GM03348 (cell line): Measurements from ENCODE around the gene PTPRF.
A peak's percentile ranks its signal among the peaks of the same experiment; 100 is the strongest.

Experiments used
- DNase-seq: peaks from one replicate; pipeline ENCODE4 v3.0.0; 2012; ENCODE audit warnings: low spot score

Gene PTPRF

DNA sequence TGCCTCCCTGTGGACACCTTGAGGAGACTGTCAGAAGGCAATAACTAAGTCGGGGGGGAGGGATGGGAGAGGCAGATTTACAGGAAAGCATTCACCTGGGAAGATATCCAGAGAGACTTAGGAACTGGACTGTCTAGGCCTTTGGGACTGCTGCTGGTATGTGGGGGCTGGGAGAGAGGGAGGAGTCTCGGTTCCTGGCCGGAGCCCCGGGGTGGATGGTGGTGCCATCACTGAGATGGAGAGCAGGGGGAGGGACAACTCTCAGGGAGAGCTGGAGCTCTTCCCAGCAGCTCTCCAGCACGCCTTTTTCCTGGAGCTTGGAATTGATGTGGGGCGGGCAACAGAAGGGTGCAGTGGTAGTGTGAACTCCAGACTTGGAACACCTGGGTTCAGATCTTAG lies 22.1 kb downstream of the PTPRF start:
- DNase-seq: peak; percentile 84

- DNase-seq: peak; percentile 82
These were observed 23.8 kb downstream of the PTPRF start for GRCh38 chr1:43554444-43554992.

DNA sequence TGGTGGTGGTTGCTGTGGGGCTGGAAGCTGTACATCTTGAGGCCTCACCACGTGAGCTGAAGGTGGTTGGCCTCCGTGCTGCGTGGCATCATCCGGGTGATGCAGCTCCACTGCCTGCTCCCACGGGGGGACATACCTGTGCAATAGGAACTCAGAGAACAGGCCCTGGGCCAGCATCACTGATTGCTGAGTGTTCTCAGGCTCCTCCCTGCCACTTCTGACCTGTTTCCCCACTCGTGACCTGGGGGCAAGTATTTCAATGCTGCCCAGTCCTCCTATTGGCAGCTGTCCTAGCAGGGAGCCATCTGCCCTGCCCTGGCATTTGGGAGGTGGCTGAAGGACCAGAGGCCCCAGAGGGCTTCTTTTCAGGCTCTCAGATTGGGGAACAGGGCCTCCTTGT lies 26.1 kb downstream of the PTPRF start:
- no peak for DNase-seq

- peak; percentile 64 for DNase-seq
These were observed 27.1 kb downstream of the PTPRF start for GRCh38 chr1:43557744-43558245.

- DNase-seq: peak; percentile 88
These were observed 27.7 kb downstream of the PTPRF start for GRCh38 chr1:43558346-43558841.

- DNase-seq: no peak
These were observed 29.0 kb downstream of the PTPRF start for GRCh38 chr1:43559714-43560113.

DNA sequence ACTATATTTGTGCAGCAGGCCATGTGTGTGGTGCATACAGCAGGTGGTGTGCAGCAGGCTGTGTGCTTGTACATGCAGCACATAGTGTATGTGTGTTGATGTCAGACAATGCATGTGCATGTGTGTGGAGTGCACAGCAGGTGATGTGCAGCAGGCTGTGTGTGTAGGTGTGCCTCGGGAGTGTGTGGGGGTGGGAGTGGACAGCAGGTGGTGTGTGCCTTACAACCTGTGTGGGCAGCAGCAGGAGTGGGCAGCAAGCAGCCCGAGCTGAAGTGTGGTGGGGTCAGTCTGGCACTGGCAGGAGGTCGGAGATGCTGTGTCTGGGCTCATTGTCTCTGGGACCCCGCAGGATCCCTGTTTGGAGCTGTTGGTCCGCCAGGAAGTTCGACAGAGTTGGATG lies 29.6 kb downstream of the PTPRF start:
- DNase-seq: no peak

DNA sequence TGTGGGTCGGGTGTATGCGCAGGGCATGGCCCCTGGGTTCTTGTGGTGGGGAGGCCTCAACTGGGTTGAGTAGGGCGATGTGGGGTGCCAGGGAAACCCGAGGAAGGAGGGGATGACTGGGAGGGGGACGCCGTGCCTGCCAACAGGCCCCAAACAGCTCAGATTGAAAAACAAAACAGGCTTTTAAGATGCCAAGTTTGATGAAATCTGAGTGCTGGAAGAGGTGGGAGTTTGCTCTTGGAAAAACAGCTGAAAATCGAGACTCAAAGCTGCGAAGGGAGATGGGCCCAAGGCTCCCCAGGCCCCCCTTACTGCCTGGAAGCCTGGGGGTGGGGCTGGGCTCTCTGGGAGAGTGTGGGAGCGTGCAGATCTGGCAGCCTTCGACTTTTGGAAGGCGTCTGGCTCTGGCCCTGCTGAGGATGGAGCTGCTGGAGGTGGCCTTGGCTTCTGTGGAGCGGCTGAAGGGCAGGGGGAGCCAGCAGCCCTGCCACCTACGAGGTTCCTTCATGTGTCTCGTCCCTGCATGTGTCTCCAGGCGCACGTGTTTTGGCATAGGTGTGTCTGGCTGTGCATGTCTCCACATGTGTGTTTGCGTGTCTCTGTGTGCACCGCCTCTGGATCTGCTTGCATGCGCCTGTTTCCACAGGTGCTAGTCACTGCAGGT lies 33.3 kb downstream of the PTPRF start:
- DNase-seq: no peak

GRCh38 chr1:43564551-43565348 lies 34.1 kb downstream of the PTPRF start:
- DNase-seq: no peak

DNA sequence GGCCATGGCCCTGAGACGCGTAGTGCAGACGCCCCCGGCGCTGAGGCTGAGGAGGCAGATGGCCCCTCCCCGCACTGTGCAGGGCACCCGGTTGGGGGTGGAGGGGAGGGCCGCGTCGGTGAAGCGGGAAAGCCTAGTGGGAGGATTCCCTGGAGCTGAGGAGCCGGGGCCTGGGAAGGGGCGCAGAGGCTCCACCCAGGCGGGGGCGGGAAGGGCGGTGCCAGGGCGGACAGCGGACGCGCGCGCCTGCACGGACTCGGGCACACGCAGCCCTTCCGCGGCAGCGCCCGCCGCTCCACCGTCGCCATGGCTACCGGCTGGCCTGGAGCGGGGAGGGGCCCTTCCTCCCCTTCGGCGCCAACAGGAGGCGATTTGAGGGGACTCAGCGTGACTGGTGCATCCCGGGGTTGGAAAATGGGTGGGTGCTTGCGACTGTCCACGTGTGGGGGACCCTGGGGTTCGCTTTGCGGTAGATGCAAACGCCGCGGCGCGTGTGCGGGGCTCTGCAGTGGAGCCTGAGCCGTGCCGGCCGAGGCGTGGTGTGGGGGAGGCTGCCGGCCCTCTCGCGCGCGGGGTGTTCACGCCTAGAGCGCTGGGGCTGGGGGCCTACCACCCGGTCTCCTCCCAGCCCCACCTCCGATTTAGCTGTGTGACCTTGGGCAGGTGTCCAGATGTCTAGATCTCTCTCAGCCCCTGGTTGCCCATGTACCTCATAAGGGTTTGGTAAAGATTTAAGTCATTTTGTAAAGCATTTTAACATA lies 35.1 kb downstream of the PTPRF start:
- DNase-seq: peak; percentile 93

DNA sequence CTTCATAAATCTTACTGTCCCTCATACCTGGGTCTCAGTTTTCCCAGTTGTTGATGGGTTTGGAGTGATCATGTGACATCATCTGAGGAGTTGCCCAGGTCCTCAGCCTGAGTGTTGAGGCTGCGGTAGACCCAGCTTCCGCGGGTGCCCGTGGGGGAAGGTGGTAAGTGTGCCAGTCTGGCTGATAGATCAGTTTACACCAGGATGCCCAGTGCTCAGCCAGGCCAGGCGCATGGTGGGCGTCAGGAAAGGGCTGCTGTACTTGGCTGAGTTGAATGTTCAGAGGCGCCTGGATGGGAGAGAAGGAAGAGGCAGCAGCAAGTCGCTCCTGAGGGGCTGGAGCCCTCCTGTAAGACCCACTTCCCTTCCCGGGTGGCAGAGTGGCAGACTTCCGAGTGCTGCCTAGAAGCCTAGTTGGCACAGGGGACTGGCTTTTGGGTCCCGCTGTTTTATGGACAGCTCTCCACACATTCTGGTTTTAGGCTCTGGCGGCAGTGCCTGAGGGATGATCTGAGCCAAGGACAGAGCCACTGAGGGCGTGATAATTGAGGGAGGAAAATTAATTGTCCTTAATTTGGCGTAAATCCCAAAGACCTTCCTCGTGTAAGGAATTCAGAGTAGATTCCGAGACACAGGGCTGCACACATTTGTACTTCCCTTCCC lies 35.8 kb downstream of the PTPRF start:
- no peak for DNase-seq

DNA sequence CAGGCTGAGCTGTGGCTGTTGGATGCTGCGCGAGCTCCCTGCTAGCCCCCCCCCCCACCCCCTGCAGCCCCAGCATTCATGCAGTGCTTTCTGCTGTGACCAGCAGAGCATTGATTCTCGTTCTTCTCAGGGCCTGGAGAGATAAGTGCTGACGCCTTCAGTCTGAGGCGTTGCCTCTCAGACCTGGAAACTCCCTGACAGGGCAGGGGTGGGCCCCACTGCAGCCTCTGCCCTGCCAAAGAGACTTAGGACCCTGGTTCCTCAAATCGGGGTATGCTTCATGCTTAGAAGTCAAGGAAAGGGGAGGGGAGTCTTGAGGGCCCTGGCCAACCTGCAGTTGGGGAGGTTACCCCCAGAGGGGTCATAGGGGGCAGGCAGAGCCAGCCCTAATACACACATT lies 38.5 kb downstream of the PTPRF start:
- DNase-seq: no peak

GRCh38 chr1:43570277-43570676 lies 39.6 kb downstream of the PTPRF start:
- DNase-seq: no peak

DNA sequence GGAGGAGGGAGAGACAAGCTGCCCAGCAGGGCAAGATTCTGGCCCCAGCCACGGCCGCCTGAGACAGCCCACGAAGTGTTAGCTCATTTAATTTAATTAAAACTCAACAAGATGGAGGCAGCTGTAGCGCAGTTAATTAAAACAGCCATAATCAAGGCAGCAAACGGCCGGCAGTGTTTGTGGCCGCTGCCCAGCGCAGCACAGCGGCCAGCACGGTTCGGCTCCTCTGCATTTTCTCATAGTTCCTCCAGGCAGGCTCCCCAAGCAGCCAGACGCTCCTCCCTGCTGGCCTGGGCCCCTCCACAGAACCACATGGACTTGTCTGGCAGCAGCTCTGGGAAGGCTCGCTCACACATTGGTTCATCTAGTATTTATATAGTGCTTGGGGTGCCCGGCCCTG lies 40.0 kb downstream of the PTPRF start:
- DNase-seq: no peak

DNA sequence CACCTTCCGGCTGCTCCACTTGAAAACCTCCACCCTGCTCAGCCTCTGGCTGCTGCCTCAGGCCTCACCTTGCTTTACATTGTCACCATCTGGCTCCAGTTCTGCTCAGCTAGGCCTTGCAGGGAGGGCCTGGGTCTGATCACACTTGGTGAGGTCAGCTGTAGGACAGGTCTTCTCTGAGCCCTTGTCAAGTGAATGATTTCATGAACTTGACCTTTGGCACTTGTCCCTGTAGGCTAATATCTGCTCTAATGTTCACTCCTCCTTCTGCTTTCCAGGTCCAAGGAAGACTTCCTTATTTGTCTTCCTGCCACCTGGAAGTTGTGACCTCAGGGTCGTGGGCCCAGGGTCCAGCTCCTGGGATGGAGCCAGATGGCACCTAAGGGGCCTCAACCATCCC lies 41.4 kb downstream of the PTPRF start:
- DNase-seq: no peak

GRCh38 chr1:43572538-43572937 lies 41.9 kb downstream of the PTPRF start:
- DNase-seq: no peak

- no peak for DNase-seq
These were observed 42.5 kb downstream of the PTPRF start for GRCh38 chr1:43573066-43573800.

DNA sequence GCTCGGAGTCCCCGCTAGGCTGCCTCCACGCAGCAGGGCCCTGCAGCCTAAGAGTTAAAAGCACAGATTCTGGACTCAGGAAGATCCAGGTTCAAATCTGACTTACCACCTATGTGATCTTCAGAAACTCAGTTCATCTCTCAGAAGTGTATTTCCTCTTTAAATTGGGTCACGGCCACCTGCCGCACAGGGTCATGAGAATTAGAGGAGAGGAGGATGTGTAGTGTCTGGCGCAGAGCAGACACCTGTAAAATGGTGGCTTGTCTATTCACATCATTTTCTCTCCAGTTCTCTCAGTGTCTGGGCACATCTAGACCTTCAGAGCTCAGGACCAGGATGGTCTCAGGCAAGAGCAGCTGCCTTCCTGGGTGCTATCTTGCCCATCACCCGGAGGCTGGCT lies 45.8 kb downstream of the PTPRF start:
- DNase-seq: no peak

- no peak for DNase-seq
These were observed 47.2 kb downstream of the PTPRF start for GRCh38 chr1:43577655-43578542.

DNA sequence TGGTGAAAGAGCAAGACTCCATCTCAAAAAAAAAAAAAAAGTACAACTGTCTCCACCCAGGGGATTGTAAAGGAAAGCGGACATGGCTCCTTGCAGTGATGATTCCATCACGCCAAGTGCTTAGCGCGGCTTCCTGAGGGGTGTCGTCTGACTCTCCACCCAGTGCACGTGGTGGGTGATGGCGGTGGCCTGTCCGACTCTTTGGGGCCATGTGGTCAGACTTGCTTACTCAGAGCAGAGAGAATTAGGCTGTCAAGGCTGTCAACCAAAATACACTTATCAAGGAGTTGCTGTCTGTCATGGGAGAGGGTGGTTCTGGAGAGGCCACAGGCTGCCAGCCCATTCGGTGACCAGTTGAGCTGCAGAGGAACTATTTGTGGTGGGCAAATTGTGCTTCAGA lies 49.4 kb downstream of the PTPRF start:
- DNase-seq: no peak
